GM19438 (cell line): ENCODE measurements around the gene CLIC5.
"Not testable (repeated sequence)": the region's sequence is repeated elsewhere in the genome, so short reads cannot be mapped to it uniquely, and the experiment has no call there.

Experiments
- ATAC-seq: cut with Tn5 transposase; IDR thresholded peaks from one replicate; pipeline ENCODE4 v1.9.1; 2021; ENCODE audit warnings: low read depth; ENCODE audit not compliant: unreplicated experiment

The CLIC5 gene

GRCh38 chr6:45929421-45930361 is 86.0 kb downstream of the CLIC5 start:
- no peak for ATAC-seq

GRCh38 chr6:45928721-45929305 is 86.8 kb downstream of the CLIC5 start:
- ATAC-seq, result no peak

GRCh38 chr6:45927421-45928320 is 88.0 kb downstream of the CLIC5 start:
- ATAC-seq, result no peak

DNA sequence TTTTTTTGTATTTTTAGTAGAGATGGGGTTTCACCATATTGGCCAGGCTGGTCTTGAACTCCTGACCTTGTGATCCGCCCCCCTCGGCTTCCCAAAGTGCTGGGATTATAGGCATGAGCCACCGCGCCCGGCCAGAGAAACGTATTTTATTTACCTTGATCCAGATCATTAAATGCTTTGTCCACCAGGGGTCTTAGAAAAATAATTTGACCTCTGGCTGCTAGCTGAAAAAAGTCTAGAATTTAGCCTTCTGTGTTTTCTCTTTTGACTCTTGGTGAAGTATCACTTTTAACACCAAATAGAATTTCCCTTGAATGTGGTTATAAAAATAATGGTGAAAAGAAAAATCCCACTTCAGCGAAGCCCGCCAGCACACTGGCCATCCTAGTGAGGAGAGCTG is 89.2 kb downstream of the CLIC5 start:
- not testable (repeated sequence) for ATAC-seq

DNA sequence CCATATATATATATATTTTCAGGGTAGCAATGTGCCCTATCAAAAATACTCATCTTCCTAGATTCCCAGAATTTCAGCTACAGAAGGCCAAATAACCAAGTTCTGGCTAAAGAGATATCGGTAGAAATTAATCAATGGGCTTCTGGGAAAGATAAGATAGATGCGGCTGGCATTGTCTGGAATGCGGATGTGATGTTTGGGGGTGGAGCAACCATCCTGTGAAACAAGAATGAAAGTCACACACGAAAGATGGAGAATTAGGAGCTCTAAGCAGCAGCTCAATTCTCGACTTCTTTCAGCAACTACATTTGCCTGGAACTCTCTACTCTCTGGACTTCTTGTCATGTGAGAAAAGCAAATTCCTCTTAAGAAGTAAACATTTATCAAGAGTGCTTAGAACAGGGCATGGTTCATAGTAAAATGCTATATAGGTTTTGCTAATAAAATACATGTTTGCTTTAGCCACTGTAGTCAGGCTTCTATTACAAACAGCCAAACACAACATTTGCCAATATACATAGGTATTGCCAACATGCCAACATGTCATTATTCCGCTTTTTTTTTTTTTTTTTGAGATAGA is 90.8 kb downstream of the CLIC5 start:
- ATAC-seq, result no peak

DNA sequence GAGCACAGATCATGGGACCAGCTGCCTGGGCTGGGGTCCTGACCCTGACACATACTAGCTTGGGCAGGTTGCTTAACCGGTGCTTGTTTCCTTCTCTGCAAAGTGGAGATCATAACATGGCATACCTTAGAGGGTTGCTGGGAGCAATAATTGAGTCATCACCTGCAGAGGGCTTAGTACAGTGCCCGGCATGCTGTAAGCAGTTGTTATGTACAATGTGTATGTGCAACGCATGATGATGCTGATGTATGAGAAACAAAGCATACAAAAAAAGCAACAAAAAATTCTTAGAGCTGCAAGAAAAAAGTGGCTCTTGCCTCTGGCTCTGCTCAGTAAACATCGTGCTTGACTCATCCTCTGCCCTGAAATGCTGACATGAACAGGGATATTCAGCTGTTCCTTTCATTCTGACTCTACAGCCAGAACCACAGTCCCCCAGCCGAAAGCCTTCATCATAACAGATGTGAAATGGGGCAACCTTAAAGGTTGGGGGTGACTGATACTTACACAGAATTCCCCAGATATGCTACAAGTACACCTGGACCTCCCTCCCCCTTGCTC is 91.7 kb downstream of the CLIC5 start:
- ATAC-seq, result no peak

- ATAC-seq, result no peak
Observed at GRCh38 chr6:45922728-45923351, 92.8 kb downstream of the CLIC5 start.

DNA sequence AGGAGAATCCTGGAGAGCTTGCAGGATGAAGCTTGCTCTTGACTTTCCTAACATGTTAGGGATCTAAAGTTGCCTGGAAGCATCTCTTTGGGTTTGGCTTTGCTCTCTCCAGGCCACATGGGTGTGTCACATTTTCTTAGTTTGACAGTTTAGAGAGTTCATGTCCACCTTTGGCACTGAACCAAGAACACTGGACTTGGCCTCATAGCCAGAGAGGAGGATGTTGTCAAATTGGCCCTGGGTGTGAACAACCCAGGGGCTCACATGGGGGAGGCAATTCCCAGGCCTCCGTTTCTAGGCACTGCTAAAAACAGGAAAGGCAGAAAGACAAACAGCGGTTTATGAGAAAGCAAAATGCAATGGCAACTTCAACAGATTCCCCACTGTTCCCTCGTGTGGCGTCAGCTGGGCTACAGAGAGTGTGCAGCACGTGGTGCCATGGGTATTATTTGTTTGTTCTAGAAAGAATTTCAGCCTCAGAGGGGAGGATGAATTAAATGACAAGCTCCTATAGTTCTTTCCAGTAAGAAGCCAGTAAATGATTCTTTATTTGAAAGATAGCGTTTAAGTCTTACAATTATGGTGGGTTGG is 93.9 kb downstream of the CLIC5 start:
- no peak for ATAC-seq

DNA sequence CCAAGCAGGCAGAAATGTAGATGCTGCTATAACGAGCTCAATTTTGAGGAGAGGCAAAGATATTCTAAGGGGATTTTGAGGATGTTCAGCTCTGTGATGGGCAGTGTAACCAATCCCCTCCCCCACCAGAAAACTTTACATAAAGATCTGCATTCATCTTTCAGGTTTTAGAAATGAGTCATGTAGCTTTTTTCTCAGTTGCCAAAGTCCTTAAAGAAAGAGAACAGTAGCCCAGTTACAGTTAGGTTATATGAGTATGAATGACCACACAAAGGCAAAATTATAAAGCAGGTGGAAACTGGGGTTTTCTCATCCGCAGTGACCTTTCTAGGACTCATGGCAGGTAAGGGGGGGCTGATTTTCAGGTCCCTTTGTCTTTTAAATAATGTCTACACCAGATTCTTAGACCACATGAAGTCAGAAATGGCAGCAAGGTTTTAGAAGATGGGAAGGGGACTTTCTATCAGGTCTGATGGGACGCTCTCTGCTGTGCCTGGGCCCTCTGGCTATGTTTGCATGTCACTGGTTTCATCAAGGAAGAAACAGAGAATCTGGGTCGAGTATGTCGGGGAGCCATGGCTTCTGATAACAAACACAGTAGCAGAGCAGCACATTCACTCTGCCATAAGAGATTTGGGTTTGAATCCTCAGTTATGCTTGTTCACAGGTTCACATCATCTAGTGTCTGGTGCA is 94.7 kb downstream of the CLIC5 start:
- no peak for ATAC-seq

GRCh38 chr6:45917439-45917838 is 98.2 kb downstream of the CLIC5 start:
- ATAC-seq, result no peak

DNA sequence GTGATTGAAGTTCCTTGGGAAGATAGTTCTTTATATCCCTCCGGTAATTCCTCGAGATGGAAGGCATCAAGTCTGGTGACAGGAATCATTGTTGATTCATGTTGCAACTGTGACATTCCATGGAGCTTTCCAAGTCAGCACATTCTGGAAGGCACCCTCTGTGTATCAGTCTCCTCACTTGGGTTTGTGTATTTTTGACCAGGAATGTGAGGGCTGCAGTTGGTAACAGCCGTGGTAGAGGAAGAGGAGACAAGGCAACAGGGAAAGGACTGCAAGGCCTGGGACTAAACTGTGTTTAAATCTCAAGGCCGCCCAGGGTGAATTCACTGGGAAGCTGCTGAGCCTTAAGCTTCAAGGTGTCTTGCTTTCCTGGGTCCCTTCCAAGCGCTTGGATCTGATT is 99.0 kb downstream of the CLIC5 start:
- no peak for ATAC-seq

DNA sequence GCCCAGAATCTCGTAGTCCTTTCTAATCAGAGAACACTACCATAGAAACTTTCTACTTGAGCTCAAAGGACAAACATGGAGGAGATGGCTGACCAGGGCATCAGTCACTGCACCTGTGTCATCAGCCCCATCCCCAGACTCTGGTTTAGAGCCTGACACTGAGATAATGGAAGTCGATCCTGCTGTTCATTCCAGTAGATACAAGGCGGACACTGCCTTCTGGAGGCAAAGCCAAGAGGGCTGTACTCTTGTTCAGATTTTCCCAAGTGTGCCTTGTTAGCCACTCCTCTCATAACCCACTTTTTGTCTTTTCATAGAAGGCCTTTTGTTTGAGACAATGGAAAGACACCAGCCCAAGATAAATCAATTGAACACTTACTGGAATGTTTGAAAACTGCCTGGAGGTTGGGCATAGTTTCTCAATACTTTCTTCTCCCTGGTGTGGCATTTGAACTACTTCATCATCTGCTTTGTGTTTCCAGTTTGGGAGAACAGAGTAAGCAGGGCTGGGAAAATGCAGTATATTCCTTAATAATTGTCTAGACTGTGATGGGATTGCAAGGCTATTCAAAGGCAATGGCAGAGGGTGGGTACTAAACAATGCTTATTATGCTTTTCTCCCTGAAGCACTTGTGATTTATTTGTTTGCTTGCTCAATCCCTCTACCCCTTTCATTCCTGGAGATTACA is 99.7 kb downstream of the CLIC5 start:
- ATAC-seq, result no peak

DNA sequence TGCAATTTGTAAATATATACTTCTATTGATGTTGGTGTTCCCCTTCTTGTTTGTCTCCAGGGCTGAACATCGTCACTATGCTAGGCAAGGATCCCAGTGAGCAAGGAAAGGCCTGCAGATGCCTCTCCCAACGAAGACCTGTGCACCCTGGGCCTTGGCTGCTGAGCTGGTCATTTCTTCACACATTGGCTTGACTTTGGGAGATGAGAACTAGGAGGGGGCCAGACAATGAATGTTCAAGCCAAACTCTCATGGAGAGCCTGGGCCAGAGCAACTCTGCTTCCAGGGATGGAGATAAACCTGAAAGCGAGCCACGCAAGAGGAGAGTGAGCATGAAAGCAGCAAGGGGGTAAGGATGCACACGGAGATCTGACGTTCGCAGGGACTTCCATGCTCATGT is 104.0 kb downstream of the CLIC5 start:
- ATAC-seq, result no peak

DNA sequence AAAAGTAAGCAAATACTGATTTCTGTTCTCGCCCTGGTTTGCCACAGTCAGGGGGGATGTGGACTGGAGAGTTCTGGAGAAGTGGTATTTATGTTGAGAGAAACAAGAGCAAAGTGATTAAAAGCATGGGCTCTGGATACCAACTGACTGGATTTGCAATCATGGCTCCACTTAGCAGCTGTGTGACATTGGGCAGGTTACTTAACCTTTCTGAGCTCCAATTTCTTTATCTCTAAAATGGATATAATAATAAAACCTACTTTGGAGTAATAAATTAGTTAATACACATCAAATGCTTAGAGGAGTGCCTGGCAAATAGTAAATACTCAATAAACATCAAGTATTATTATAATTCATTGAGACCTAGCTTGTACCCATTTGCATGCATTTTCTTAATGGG is 111.7 kb downstream of the CLIC5 start:
- ATAC-seq, result no peak

DNA sequence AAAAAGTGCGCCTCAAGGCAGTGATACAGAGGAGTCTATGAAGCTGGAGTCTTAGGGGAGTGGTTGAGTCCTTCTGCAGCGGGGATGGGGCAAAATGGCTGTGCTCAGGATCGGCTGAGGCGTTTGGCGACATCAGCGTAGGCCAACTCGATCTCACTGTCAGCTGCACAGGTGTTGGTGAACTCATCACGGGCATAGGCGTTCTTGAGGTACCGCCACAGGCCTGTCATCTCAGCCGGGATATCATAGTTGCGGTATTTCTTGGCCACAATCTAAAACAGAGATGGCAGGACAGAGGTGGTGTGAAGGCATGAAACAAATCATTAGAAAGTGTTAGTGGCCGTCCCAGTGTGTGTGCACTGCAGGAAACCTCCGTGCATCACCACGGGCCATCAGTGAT is 112.7 kb downstream of the CLIC5 start:
- no peak for ATAC-seq

GRCh38 chr6:45901767-45902650 is 113.7 kb downstream of the CLIC5 start:
- ATAC-seq, result no peak
